Chondrocyte (in vitro differentiated cells): ENCODE data around the gene HEXD. TPM values are rescaled to one million over a fixed set of nuclear protein-coding genes. Genes with fewer than 3 reads are reported as not detected.
"Not testable (repeated sequence)": the region's sequence is repeated elsewhere in the genome, so short reads cannot be mapped to it uniquely, and the experiment has no call there.

Experiments
- DNase-seq: peaks from one replicate; pipeline ENCODE4 v3.0.0; 2021; ENCODE audit warnings: mixed read lengths, low spot score
- H3K27ac Mint-ChIP-seq: one replicate; pipeline ENCODE4 v1.8.0; 2021; ENCODE audit warnings: mild to moderate bottlenecking, moderate library complexity, mixed read lengths; ENCODE audit not compliant: unreplicated experiment
- H3K27me3 Mint-ChIP-seq: 2 replicates; pipeline ENCODE4 v1.8.0; 2021; ENCODE audit warnings: low read depth, mixed read lengths
- H3K36me3 Mint-ChIP-seq: 2 replicates; pipeline ENCODE4 v1.8.0; 2021; ENCODE audit warnings: low read depth, mixed read lengths
- H3K4me1 Mint-ChIP-seq: 2 replicates; pipeline ENCODE4 v1.8.0; 2021; ENCODE audit warnings: low read depth, mild to moderate bottlenecking, mixed read lengths
- H3K4me3 Mint-ChIP-seq: one replicate; pipeline ENCODE4 v1.8.0; 2021; ENCODE audit warnings: mild to moderate bottlenecking, moderate library complexity, mixed read lengths; ENCODE audit not compliant: unreplicated experiment
- H3K9me3 Mint-ChIP-seq: 2 replicates; pipeline ENCODE4 v1.8.0; 2021; ENCODE audit warnings: low read depth, mixed read lengths
- CTCF ChIP-seq: fragments of 200-600 bp; sonication (generic); IDR thresholded peaks from 2 replicates; pipeline ENCODE4 v1.5.0; 2021; ENCODE audit warnings: antibody characterized with exemption, mild to moderate bottlenecking, moderate library complexity
- total RNA-seq: library from RNA; stranded (reverse); gene quantifications from 3 replicates; pipeline ENCODE4 v1.2.1, GENCODE V29; 2021

The HEXD gene
- total RNA-seq, 1 donor from 2014 or later = 10.8 TPM

GRCh38 chr17:82447876-82448275, 29.7 kb downstream of the HEXD start:
- no peak for TF ChIP-seq CTCF
- Mint-ChIP-seq H3K4me1 (peaks cover 21% of the 10 kb centered on the region), H3K27ac (no peak overlapping the region), H3K4me3 (no peak overlapping the region), H3K27me3 (no peaks in the 10 kb centered on the region), H3K9me3 (no peaks in the 10 kb centered on the region), H3K36me3 (no peaks in the 10 kb centered on the region)
- DNase-seq = no peak

DNA sequence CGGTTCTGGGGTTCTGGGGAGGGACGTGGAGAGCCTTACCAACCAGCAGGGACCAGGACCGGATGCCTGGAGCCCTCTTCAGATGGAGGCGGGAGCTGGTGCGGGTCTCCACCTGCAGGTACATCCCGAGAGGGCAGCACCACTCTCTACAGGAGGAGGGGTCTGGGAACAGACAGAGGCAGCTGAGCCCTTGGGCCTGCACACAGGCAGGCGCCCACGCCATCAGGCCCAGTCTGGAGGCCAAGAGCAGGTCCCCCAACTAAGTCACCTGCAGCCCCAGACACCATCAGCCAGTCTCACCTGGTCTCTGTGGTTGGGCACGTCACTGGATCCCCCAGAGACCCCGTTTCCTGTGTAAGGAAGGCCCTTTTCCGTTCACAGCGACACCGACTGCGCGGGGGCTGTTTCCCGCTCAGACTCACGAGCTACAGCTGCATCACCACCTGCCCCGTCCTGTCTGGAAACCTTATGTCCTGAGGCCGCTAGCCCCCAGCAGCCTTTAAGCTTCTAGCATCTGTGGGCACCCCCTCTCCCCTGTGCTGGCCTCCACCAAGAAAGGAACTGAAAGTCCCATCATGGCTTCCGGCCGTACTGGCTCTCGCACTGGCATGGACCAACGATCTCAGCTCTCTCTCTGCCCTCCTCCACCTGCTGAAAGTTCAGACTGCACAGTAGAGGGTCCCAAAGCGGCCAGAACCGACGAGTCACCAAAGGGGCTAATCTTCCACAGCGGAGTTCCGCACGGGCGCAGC, 31.2 kb downstream of the HEXD start:
- H3K9me3 Mint-ChIP-seq = no peaks in the 10 kb centered on the region
- H3K27ac Mint-ChIP-seq = no peak overlapping the region
- TF ChIP-seq CTCF = no peak
- H3K27me3 Mint-ChIP-seq = no peaks in the 10 kb centered on the region
- H3K36me3 Mint-ChIP-seq = no peaks in the 10 kb centered on the region
- peaks cover 21% of the 10 kb centered on the region for H3K4me1 Mint-ChIP-seq
- no peak for DNase-seq
- peak overlapping the region; percentile 81 for H3K4me3 Mint-ChIP-seq

GRCh38 chr17:82449883-82450356, 31.8 kb downstream of the HEXD start:
- Mint-ChIP-seq H3K27ac (peak overlapping the region; percentile 36), H3K4me3 (peak overlapping the region; percentile 81), H3K4me1 (peaks cover 21% of the 10 kb centered on the region), H3K36me3 (no peaks in the 10 kb centered on the region), H3K9me3 (no peaks in the 10 kb centered on the region), H3K27me3 (no peaks in the 10 kb centered on the region)
- DNase-seq = no peak
- TF ChIP-seq CTCF = no peak

DNA sequence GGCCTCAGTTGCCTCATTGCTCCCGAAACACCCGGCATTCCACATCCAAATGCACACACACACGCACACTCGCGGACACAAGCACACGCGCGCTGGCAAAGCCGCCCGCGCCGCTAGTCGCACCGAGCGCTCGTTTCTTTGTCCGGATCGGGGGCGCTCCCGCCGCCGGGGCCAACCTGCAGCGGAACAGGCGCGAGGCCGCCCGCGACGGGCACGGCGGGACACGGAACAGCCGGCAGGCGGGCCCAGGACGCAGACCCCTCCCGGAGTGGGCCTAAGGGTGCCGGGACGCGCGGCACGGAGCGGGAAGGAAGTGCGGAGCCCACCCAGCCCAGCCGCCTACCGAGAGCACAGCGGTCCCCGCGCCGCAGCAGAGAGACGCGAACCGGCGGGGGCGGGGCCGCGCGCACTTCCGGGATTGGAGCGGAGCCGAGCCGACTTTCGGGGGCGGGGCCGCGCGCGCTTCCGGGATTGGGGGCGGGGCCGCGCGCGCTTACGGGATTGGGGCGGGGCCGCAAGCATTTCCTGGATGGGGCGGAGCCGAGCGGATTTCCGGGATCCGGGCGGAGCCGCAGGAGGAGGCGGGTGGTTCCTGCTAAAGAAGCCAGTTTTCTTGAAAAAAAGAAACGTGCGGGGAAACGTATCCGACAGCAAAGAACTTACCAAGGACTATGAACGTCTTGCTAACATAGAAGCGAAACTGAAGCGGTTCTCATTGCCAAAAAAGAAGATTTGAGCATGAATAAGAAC, 32.4 kb downstream of the HEXD start, which contains the start of gene CYBC1:
Gene CYBC1 (minus strand): TSS at position 396 of the 750 bp plus-strand sequence. CDS start 1,498 bp downstream, outside the sequence.
- no peak for DNase-seq
- Mint-ChIP-seq H3K9me3 (no peaks in the 10 kb centered on the region), H3K4me1 (peaks cover 21% of the 10 kb centered on the region), H3K36me3 (no peaks in the 10 kb centered on the region), H3K27me3 (no peaks in the 10 kb centered on the region), H3K4me3 (peak within 1 kb of the TSS; percentile 81), H3K27ac (peak within 1 kb of the TSS; percentile 91)
- TF ChIP-seq CTCF = peak; percentile 35

GRCh38 chr17:82452162-82452561, 34.0 kb downstream of the HEXD start:
- H3K4me3 Mint-ChIP-seq = no peak overlapping the region
- peaks cover 21% of the 10 kb centered on the region for H3K4me1 Mint-ChIP-seq
- H3K27ac Mint-ChIP-seq = no peak overlapping the region
- H3K36me3 Mint-ChIP-seq = no peaks in the 10 kb centered on the region
- TF ChIP-seq CTCF = no peak
- H3K9me3 Mint-ChIP-seq = no peaks in the 10 kb centered on the region
- DNase-seq = no peak
- no peaks in the 10 kb centered on the region for H3K27me3 Mint-ChIP-seq

- not testable (repeated sequence) for H3K36me3 Mint-ChIP-seq, H3K27me3 Mint-ChIP-seq, H3K4me3 Mint-ChIP-seq, H3K27ac Mint-ChIP-seq, DNase-seq, H3K9me3 Mint-ChIP-seq
- H3K4me1 Mint-ChIP-seq = peaks cover 29% of the 10 kb centered on the region
Measured at GRCh38 chr17:82453151-82453550, 35.0 kb downstream of the HEXD start.

DNA sequence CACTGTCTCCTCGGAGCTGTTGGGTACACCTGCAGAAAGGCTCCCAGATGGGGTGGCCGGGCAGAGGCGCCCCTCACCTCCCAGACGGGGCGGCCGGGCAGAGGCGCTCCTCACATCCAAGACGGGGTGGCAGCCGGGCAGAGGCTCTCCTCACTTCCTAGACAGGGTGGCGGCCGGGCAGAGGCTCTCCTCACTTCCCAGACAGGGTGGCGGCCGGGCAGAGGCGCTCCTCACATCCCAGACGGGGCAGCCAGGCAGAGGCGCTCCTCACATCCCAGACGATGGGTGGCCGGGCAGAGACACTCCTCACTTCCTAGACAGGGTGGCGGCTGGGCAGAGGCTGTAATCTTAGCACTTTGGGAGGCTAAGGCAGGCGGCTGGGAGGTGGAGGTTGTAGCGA, 35.6 kb downstream of the HEXD start:
- not testable (repeated sequence) for H3K4me3 Mint-ChIP-seq, H3K27ac Mint-ChIP-seq, H3K36me3 Mint-ChIP-seq, H3K9me3 Mint-ChIP-seq, H3K27me3 Mint-ChIP-seq, DNase-seq
- H3K4me1 Mint-ChIP-seq = peaks cover 29% of the 10 kb centered on the region
